H1 (cell line): ENCODE measurements around the gene HS1BP3. TPM values are rescaled to one million over a fixed set of nuclear protein-coding genes. Genes with fewer than 3 reads are reported as not detected.

ENCODE experiments used
- CTCF ChIA-PET: fragments of 300-600 bp; sonication (Branson Sonifier 250); formaldehyde crosslinking; loops from one replicate; lab custom pipeline; 2021; ENCODE audit not compliant: partially characterized antibody; lab: Charles Lee
- POLR2A ChIA-PET: fragments of 300-600 bp; sonication (Branson Sonifier 250); formaldehyde crosslinking; loops from one replicate; lab custom pipeline; 2021; ENCODE audit warnings: inconsistent platforms; ENCODE audit not compliant: partially characterized antibody; lab: Charles Lee
- DNase-seq, 2 experiments: peaks; one replicate each; pipeline versions ENCODE4 v3.0.0 to v3.0.0-alpha.2; 2010 to 2022; ENCODE audit warnings: low spot score in 2 of 2, low read depth in 1 of 2, mixed read lengths in 1 of 2
- FAIRE-seq: peaks from 2 replicates; lab custom pipeline; 2011; peaks lifted over from hg19 to GRCh38; lab: Jason Lieb, UNC
- H2AFZ ChIP-seq: 2 replicates; pipeline ENCODE4 v1.8.1; 2012; ENCODE audit warnings: low read length, inconsistent platforms
- H2AK5ac ChIP-seq: 2 replicates; pipeline ENCODE4 v1.6.1; 2013; ENCODE audit warnings: low read depth, low read length
- H2BK120ac ChIP-seq: replicated peaks from 2 replicates; pipeline ENCODE3; 2013; ENCODE audit warnings: low read depth, low read length, inconsistent platforms
- H2BK12ac ChIP-seq: 2 replicates; pipeline ENCODE4 v1.6.1; 2013; ENCODE audit warnings: low read depth, low read length
- H2BK15ac ChIP-seq: 2 replicates; pipeline ENCODE4 v1.6.1; 2013; ENCODE audit warnings: low read length
- H2BK20ac ChIP-seq: 2 replicates; pipeline ENCODE4 v1.6.1; 2013; ENCODE audit warnings: low read length
- H2BK5ac ChIP-seq: 2 replicates; pipeline ENCODE4 v1.6.1; 2013; ENCODE audit warnings: low read depth, low read length
- H3K14ac ChIP-seq: 2 replicates; pipeline ENCODE4 v1.6.1; 2013; ENCODE audit warnings: inconsistent platforms; ENCODE audit not compliant: insufficient read length
- H3K18ac ChIP-seq: 2 replicates; pipeline ENCODE4 v1.6.1; 2013; ENCODE audit warnings: low read length; ENCODE audit errors: extremely low read depth
- H3K23ac ChIP-seq: 2 replicates; pipeline ENCODE4 v1.6.1; 2013; ENCODE audit warnings: inconsistent platforms; ENCODE audit not compliant: insufficient read length
- H3K23me2 ChIP-seq: 2 replicates; pipeline ENCODE4 v1.6.1; 2013; ENCODE audit warnings: low read depth, low read length
- H3K27ac ChIP-seq: 2 replicates; pipeline ENCODE4 v1.6.1; 2011; ENCODE audit warnings: low read depth, low read length, inconsistent platforms
- H3K27me3 ChIP-seq, 4 experiments: replicated peaks in 1 of 4; 1 replicate in 1 of 4; 2 replicates in 3 of 4; pipeline versions ENCODE4 v1.6.1 to v1.8.1; 2011 to 2013; ENCODE audit warnings: low read length in 3 of 4, mild to moderate bottlenecking in 3 of 4, inconsistent platforms in 2 of 4, mixed read lengths in 2 of 4, moderate library complexity in 1 of 4; ENCODE audit not compliant: control insufficient read depth in 3 of 4, insufficient read depth in 3 of 4; ENCODE audit errors: extremely low read depth in 1 of 4
- H3K36me3 ChIP-seq, 4 experiments: 2 replicates each; pipeline versions ENCODE4 v1.6.1 to v1.8.1; 2011 to 2013; ENCODE audit warnings: mild to moderate bottlenecking in 4 of 4, low read length in 3 of 4, moderate library complexity in 2 of 4, control low read depth in 1 of 4, inconsistent platforms in 1 of 4; ENCODE audit not compliant: insufficient read depth in 4 of 4, control insufficient read depth in 2 of 4
- H3K4ac ChIP-seq: replicated peaks from 2 replicates; pipeline ENCODE3; 2013; ENCODE audit warnings: low read length, low read depth, mixed read lengths, inconsistent platforms; ENCODE audit not compliant: insufficient read length
- H3K4me1 ChIP-seq, 4 experiments: replicated peaks in 1 of 4; 1 replicate in 1 of 4; 2 replicates in 3 of 4; pipeline versions ENCODE4 v1.6.1 to v1.8.1; 2011 to 2013; ENCODE audit warnings: low read length in 3 of 4, inconsistent platforms in 2 of 4, mixed read lengths in 1 of 4; ENCODE audit not compliant: insufficient read depth in 4 of 4, control insufficient read depth in 3 of 4
- H3K4me2 ChIP-seq, 2 experiments: 2 replicates each; pipeline versions ENCODE4 v1.6.1 to v1.8.1; 2011 to 2013; ENCODE audit warnings: low read depth in 2 of 2, low read length in 2 of 2, control low read depth in 1 of 2, inconsistent platforms in 1 of 2, mild to moderate bottlenecking in 1 of 2; ENCODE audit not compliant: insufficient read depth in 1 of 2
- H3K4me3 ChIP-seq, 4 experiments: fragments of 200-600, 300-600 bp in 1 of 4; sonication (generic), shearing (Covaris generic), sonication (Bioruptor Twin) in 1 of 4; 2 replicates each; pipeline versions ENCODE4 v1.5.1 to v1.8.1; 2011 to 2016; ENCODE audit warnings: low read length in 4 of 4, low read depth in 3 of 4, control low read depth in 2 of 4, inconsistent platforms in 2 of 4, mild to moderate bottlenecking in 2 of 4, mixed read lengths in 1 of 4, moderate library complexity in 1 of 4; ENCODE audit not compliant: insufficient read depth in 2 of 4; ENCODE audit errors: extremely low read depth in 1 of 4
- H3K56ac ChIP-seq: replicated peaks from 2 replicates; pipeline ENCODE3; 2013; ENCODE audit warnings: low read depth, mild to moderate bottlenecking, mixed read lengths, low read length, inconsistent platforms; ENCODE audit not compliant: insufficient read length
- H3K79me1 ChIP-seq: 2 replicates; pipeline ENCODE4 v1.6.1; 2013; ENCODE audit warnings: low read depth, low read length, control low read depth
- H3K79me2 ChIP-seq, 2 experiments: 2 replicates each; pipeline versions ENCODE4 v1.6.1 to v1.8.1; 2012 to 2013; ENCODE audit warnings: low read length in 2 of 2, mild to moderate bottlenecking in 2 of 2, inconsistent platforms in 1 of 2; ENCODE audit not compliant: insufficient read depth in 2 of 2, control insufficient read depth in 1 of 2
- H3K9ac ChIP-seq, 4 experiments: replicated peaks in 1 of 4; 1 replicate in 1 of 4; 2 replicates in 3 of 4; pipeline versions ENCODE4 v1.6.1 to v1.8.1; 2011 to 2013; ENCODE audit warnings: low read depth in 3 of 4, low read length in 3 of 4, control low read depth in 2 of 4, mild to moderate bottlenecking in 2 of 4, moderate library complexity in 2 of 4, inconsistent platforms in 1 of 4; ENCODE audit errors: extremely low read depth in 1 of 4
- H3K9me3 ChIP-seq, 2 experiments: 2 replicates each; pipeline versions ENCODE4 v1.6.1 to v1.8.1; 2012 to 2013; ENCODE audit warnings: mild to moderate bottlenecking in 2 of 2, moderate library complexity in 2 of 2, control low read depth in 1 of 2, inconsistent platforms in 1 of 2, low read depth in 1 of 2, low read length in 1 of 2, mixed read lengths in 1 of 2; ENCODE audit not compliant: insufficient read depth in 2 of 2
- H4K20me1 ChIP-seq, 2 experiments: replicated peaks in 1 of 2; 2 replicates each; pipeline versions ENCODE3 to v1.8.1; 2011 to 2013; ENCODE audit warnings: inconsistent platforms in 2 of 2, low read length in 2 of 2, mild to moderate bottlenecking in 1 of 2; ENCODE audit not compliant: insufficient read depth in 2 of 2, control insufficient read depth in 1 of 2
- H4K5ac ChIP-seq: 2 replicates; pipeline ENCODE4 v1.6.1; 2013; ENCODE audit warnings: low read length, low read depth, mixed read lengths, inconsistent platforms; ENCODE audit not compliant: insufficient read length
- H4K8ac ChIP-seq: 2 replicates; pipeline ENCODE4 v1.8.0; 2013; ENCODE audit warnings: mild to moderate bottlenecking, moderate library complexity, low read length, inconsistent platforms; ENCODE audit not compliant: insufficient read depth; ENCODE audit errors: extremely low read depth
- H4K91ac ChIP-seq: replicated peaks from 2 replicates; pipeline ENCODE3; 2013; ENCODE audit warnings: low read length, mixed read lengths, inconsistent platforms; ENCODE audit not compliant: insufficient read length
- ASH2L ChIP-seq: fragments of 200-600, 300-600 bp; sonication (generic); IDR thresholded peaks from one replicate; pipeline ENCODE4 v1.7.1; 2017; ENCODE audit warnings: low read length
- BACH1 ChIP-seq: IDR thresholded peaks from 2 replicates; pipeline ENCODE4 v1.6.1; 2012; ENCODE audit warnings: low read length, improper control_type of control experiment
- CBX8 ChIP-seq: fragments of 300-800, 300-1000 bp; sonication (generic); IDR thresholded peaks from 2 replicates; pipeline ENCODE4 v1.7.1; 2016; ENCODE audit warnings: low read depth, low read length, borderline replicate concordance
- KDM5A ChIP-seq: fragments of 200-600 bp; IDR thresholded peaks from 2 replicates; pipeline ENCODE4 v1.7.1; 2012; ENCODE audit warnings: mild to moderate bottlenecking, low read length, inconsistent platforms, mixed read lengths
- POLR2A ChIP-seq, 2 experiments: IDR thresholded peaks; 1 replicate in 1 of 2; 2 replicates in 1 of 2; pipeline ENCODE4 v1.6.1; 2011; ENCODE audit warnings: low read depth in 2 of 2, low read length in 2 of 2, mild to moderate bottlenecking in 2 of 2; ENCODE audit errors: control extremely low read depth in 1 of 2
- RAD21 ChIP-seq, 2 experiments: IDR thresholded peaks in 1 of 2; conservative IDR thresholded peaks in 1 of 2; 2 replicates each; pipeline ENCODE4 v1.6.1; 2011; ENCODE audit warnings: low read depth in 2 of 2, low read length in 2 of 2, improper control_type of control experiment in 1 of 2, inconsistent platforms in 1 of 2, mild to moderate bottlenecking in 1 of 2, moderate library complexity in 1 of 2
- SAP30 ChIP-seq: fragments of 300-600 bp; sonication (generic); IDR thresholded peaks from 2 replicates; pipeline ENCODE4 v1.7.1; 2012; ENCODE audit warnings: low read length, moderate library complexity, mild to moderate bottlenecking, inconsistent platforms; ENCODE audit not compliant: insufficient read depth, insufficient replicate concordance
- WGBS, 2 experiments: shearing (Covaris generic) in 1 of 2; methylation state at CpG; one replicate each; pipeline versions ENCODE4 v1.1.6 to v1.1.7; 2013 to 2015; ENCODE audit warnings: low lambda C conversion rate in 2 of 2, mixed read lengths in 2 of 2, inconsistent platforms in 1 of 2, low coverage in 1 of 2, missing lambda C conversion rate in 1 of 2; ENCODE audit not compliant: insufficient replicate concordance in 2 of 2, insufficient coverage in 1 of 2, insufficient read length in 1 of 2; ENCODE audit errors: extremely low coverage in 1 of 2, missing lambda C conversion rate in 1 of 2; 5-methylcytosine and 5-hydroxymethylcytosine counted together
- polyA plus RNA-seq, 7 experiments: library from polyadenylated mRNA; depleted of rRNA in 3 of 7; stranded (reverse) in 5 of 7; unstranded in 2 of 7; fragments of >200 nt in 5 of 7; fragments of 200-250 nt in 2 of 7; gene quantifications; 1 replicate in 5 of 7; 2 replicates in 1 of 7; 4 replicates in 1 of 7; pipeline versions ENCODE4 v1.2.1 to v1.2.3, GENCODE V29; 2011 to 2013; ENCODE audit warnings: missing spikeins in 2 of 7, mixed read lengths in 2 of 7
- total RNA-seq: library from RNA; stranded (reverse); fragmentation: NEBNext Ultra II Directional; extraction: Animal tissue kit (Norgen Biotek cat#: 25700); gene quantifications from 2 replicates; pipeline ENCODE4 v1.2.1, GENCODE V29; 2021
- TF ChIP-seq, protein P1 (sequence below): IDR thresholded peaks from 2 replicates; pipeline ENCODE4 v1.6.1; 2012; ENCODE audit warnings: inconsistent platforms
- TF ChIP-seq, protein P2 (sequence below), 3 experiments: IDR thresholded peaks; 1 replicate in 2 of 3; 2 replicates in 1 of 3; pipeline versions ENCODE4 v1.5.1 to v1.6.1; 2011; ENCODE audit warnings: low read length in 3 of 3, mild to moderate bottlenecking in 3 of 3, inconsistent platforms in 2 of 3, low read depth in 1 of 3, moderate library complexity in 1 of 3; ENCODE audit not compliant: insufficient read depth in 1 of 3; ENCODE audit errors: control extremely low read depth in 1 of 3

Gene HS1BP3
- total and polyA plus RNA-seq, 2 of the 8 experiments (the other 6 are each of a cell fraction or from before 2014, with no cell fraction given): 11.1 to 11.3 TPM

DNA sequence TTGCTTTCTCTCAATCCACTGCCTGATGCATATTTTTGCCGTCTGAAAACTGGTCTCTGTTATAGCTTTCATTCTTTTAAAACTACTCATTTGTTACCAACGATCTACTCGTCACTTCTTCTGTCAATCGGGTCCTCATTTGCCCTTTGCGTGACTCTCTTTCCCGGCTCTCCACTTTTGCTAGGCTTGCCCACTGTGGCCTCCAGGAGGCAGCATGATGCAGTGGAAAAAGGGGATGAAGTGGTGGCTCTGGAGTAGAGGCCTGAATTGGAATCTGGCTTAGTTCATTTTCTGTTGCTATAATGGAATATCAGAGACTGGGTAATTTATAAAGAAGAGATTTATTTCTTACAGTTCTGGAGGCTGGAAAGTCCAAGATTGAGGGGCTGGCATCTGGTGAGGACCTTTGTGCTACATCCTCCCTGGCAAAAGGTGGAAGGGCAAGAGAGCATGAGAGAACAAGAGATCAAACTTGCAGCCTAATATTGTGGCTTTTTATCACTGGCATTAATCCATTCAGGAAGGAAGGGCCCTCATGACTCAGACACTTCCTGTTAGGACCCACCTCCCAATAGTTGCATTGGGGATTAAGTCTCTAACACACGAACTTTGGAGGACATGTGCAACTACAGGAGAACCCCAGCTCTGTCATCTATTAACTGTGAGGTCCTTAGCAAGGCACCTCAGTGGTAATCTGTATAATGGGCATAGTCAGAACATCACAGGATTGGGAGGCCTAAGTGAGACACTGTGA, 31.4 kb upstream of the HS1BP3 start:
- Histone ChIP-seq H4K20me1 (peaks cover 0 to 4% of the 10 kb centered on the region in 2 experiments), H3K79me2 (no peaks in the 10 kb centered on the region), H3K9me3 (no peaks in the 10 kb centered on the region), H2BK15ac (no peak overlapping the region), H3K14ac (no peak overlapping the region), H3K27ac (no peak overlapping the region), H3K36me3 (peaks cover 0 to 9% (median 2%) of the 10 kb centered on the region in 4 experiments; a peak in 2 of 8 replicates), H3K18ac (no peak overlapping the region), H2BK5ac (no peak overlapping the region), H3K4me2 (no peak overlapping the region), H3K4ac (no peak overlapping the region), H3K79me1 (no peaks in the 10 kb centered on the region), H2BK20ac (no peak overlapping the region), H4K8ac (no peak overlapping the region), H3K4me1 (no peaks in the 10 kb centered on the region; a peak in 1 of 7 replicates), H3K27me3 (no peaks in the 10 kb centered on the region), H3K56ac (no peak overlapping the region), H3K23me2 (no peaks in the 10 kb centered on the region), H3K9ac (no peak overlapping the region), H2AFZ (no peak overlapping the region), H3K4me3 (no peak overlapping the region), H2BK12ac (no peak overlapping the region), H3K23ac (no peak overlapping the region), H2BK120ac (no peak overlapping the region), H4K91ac (no peak overlapping the region), H2AK5ac (no peak overlapping the region), H4K5ac (no peak overlapping the region)
- CTCF ChIA-PET: interaction anchor here (0.6 to 5.4 kb wide), 29 partner anchors 7 to 366 kb away, joined by 3 to 42 read pairs (median 4); partner anchors contain the start of genes HS1BP3 and LDAH
- TF ChIP-seq, protein P1, sequence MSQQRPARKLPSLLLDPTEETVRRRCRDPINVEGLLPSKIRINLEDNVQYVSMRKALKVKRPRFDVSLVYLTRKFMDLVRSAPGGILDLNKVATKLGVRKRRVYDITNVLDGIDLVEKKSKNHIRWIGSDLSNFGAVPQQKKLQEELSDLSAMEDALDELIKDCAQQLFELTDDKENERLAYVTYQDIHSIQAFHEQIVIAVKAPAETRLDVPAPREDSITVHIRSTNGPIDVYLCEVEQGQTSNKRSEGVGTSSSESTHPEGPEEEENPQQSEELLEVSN: no peak
- TF ChIP-seq SAP30 (no peak), CBX8 (no peak), POLR2A (IDR thresholded peaks at IDR 0.05; ENCODE audit: control extremely low read depth in 1 of 2, low read depth in 2 of 2, low read length in 2 of 2) (no peak), BACH1 (no peak), KDM5A (no peak), ASH2L (no peak), RAD21 (IDR thresholded peaks at IDR 0.05 in 1 of 2, conservative IDR thresholded peaks at IDR 0.05 in 1 of 2; ENCODE audit: low read depth in 2 of 2, low read length in 2 of 2) (peak; percentile 78 to 82)
- TF ChIP-seq, protein P2, sequence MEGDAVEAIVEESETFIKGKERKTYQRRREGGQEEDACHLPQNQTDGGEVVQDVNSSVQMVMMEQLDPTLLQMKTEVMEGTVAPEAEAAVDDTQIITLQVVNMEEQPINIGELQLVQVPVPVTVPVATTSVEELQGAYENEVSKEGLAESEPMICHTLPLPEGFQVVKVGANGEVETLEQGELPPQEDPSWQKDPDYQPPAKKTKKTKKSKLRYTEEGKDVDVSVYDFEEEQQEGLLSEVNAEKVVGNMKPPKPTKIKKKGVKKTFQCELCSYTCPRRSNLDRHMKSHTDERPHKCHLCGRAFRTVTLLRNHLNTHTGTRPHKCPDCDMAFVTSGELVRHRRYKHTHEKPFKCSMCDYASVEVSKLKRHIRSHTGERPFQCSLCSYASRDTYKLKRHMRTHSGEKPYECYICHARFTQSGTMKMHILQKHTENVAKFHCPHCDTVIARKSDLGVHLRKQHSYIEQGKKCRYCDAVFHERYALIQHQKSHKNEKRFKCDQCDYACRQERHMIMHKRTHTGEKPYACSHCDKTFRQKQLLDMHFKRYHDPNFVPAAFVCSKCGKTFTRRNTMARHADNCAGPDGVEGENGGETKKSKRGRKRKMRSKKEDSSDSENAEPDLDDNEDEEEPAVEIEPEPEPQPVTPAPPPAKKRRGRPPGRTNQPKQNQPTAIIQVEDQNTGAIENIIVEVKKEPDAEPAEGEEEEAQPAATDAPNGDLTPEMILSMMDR (IDR thresholded peaks at IDR 0.05; ENCODE audit: control extremely low read depth in 1 of 3, insufficient read depth in 1 of 3, low read depth in 1 of 3, low read length in 3 of 3): peak; percentile 75 to 78 (median 77)
- WGBS, 2 experiments: 80% methylated on average over 7 of the region's 7 CpGs; no CpG with 5 or more reads in 1 of the 2 experiments
- POLR2A ChIA-PET: no interaction called here
- peak in 1 of 2 experiments; percentile 63 for DNase-seq
- FAIRE-seq: no peak
